Activated T-cell treated with anti-CD3 and anti-CD28 coated beads, Interleukin-2, amount 50 U/mL, for 4 hours (primary cell): ENCODE data around the gene PIGU. TPM values are rescaled to one million over a fixed set of nuclear protein-coding genes. Genes with fewer than 3 reads are reported as not detected.

ENCODE experiments used
- ATAC-seq, 2 donors: fragments of 200-7000 bp; cut with Tn5 transposase; one replicate each; pipeline ENCODE4 v1.10.0; 2021
- DNase-seq: peaks from one replicate; pipeline ENCODE4 v3.0.0-alpha.2; 2020
- H3K27me3 Mint-ChIP-seq: one replicate; pipeline ENCODE4 v1.8.0; 2021; ENCODE audit warnings: low read depth, mixed read lengths
- H3K36me3 Mint-ChIP-seq: one replicate; pipeline ENCODE4 v1.8.0; 2022; ENCODE audit warnings: mixed read lengths; ENCODE audit not compliant: insufficient read depth
- H3K4me1 Mint-ChIP-seq: one replicate; pipeline ENCODE4 v1.8.0; 2021; ENCODE audit warnings: low read depth, mixed read lengths
- H3K4me3 Mint-ChIP-seq: one replicate; pipeline ENCODE4 v1.8.0; 2021; ENCODE audit warnings: mild to moderate bottlenecking, moderate library complexity, mixed read lengths
- H3K9me3 Mint-ChIP-seq: one replicate; pipeline ENCODE4 v1.8.0; 2021; ENCODE audit warnings: mixed read lengths
- total RNA-seq, 3 donors: library from RNA; stranded (reverse); gene quantifications; one replicate each; pipeline ENCODE4 v1.2.1, GENCODE V29; 2021

PIGU gene
- total RNA-seq, 3 donors from 2014 or later = 21.5 to 27.3 (median 25.0) TPM

- H3K4me1 Mint-ChIP-seq = peaks cover 39% of the 10 kb centered on the region
- H3K27me3 Mint-ChIP-seq = no peaks in the 10 kb centered on the region
- H3K36me3 Mint-ChIP-seq = peaks cover 15% of the 10 kb centered on the region
- ATAC-seq (no peak), DNase-seq (no peak)
- H3K9me3 Mint-ChIP-seq = no peaks in the 10 kb centered on the region
- H3K4me3 Mint-ChIP-seq = no peak overlapping the region
Observed at GRCh38 chr20:34543463-34544056, 133.3 kb downstream of the PIGU start.

GRCh38 chr20:34542439-34542838, 134.5 kb downstream of the PIGU start:
- peaks cover 15% of the 10 kb centered on the region for H3K36me3 Mint-ChIP-seq
- H3K9me3 Mint-ChIP-seq = no peaks in the 10 kb centered on the region
- H3K4me1 Mint-ChIP-seq = peaks cover 39% of the 10 kb centered on the region
- ATAC-seq (no peak), DNase-seq (no peak)
- H3K27me3 Mint-ChIP-seq = no peaks in the 10 kb centered on the region
- H3K4me3 Mint-ChIP-seq = no peak overlapping the region

GRCh38 chr20:34541917-34542316, 135.0 kb downstream of the PIGU start:
- no peak overlapping the region for H3K4me3 Mint-ChIP-seq

GRCh38 chr20:34541264-34541901, 135.5 kb downstream of the PIGU start:
- DNase-seq = no peak
- peak overlapping the region; percentile 39 for H3K4me3 Mint-ChIP-seq
- no peaks in the 10 kb centered on the region for H3K27me3 Mint-ChIP-seq
- ATAC-seq = peak in 1 of 2 donors; percentile 35
- H3K9me3 Mint-ChIP-seq = no peaks in the 10 kb centered on the region
- peaks cover 22% of the 10 kb centered on the region for H3K36me3 Mint-ChIP-seq
- H3K4me1 Mint-ChIP-seq = peaks cover 39% of the 10 kb centered on the region

More at GRCh38 chr20:34541917-34542316, 135.0 kb downstream of the PIGU start:
- peaks cover 39% of the 10 kb centered on the region for H3K4me1 Mint-ChIP-seq
- H3K36me3 Mint-ChIP-seq = peaks cover 21% of the 10 kb centered on the region
- no peaks in the 10 kb centered on the region for H3K9me3 Mint-ChIP-seq
- H3K27me3 Mint-ChIP-seq = no peaks in the 10 kb centered on the region
- no peak for DNase-seq
- ATAC-seq = no peak

GRCh38 chr20:34540596-34541263, 136.2 kb downstream of the PIGU start:
- DNase-seq = no peak
- peaks cover 39% of the 10 kb centered on the region for H3K4me1 Mint-ChIP-seq
- H3K36me3 Mint-ChIP-seq = peaks cover 22% of the 10 kb centered on the region
- no peak for ATAC-seq
- H3K27me3 Mint-ChIP-seq = no peaks in the 10 kb centered on the region
- H3K9me3 Mint-ChIP-seq = no peaks in the 10 kb centered on the region
- no peak overlapping the region for H3K4me3 Mint-ChIP-seq

- Mint-ChIP-seq H3K4me3 (no peak overlapping the region), H3K4me1 (peaks cover 38% of the 10 kb centered on the region), H3K9me3 (no peaks in the 10 kb centered on the region), H3K36me3 (peaks cover 25% of the 10 kb centered on the region), H3K27me3 (no peaks in the 10 kb centered on the region)
- ATAC-seq = no peak
- DNase-seq = no peak
Observed at GRCh38 chr20:34539756-34540155, 137.1 kb downstream of the PIGU start.

GRCh38 chr20:34538671-34539123, 138.2 kb downstream of the PIGU start:
- no peak overlapping the region for H3K4me3 Mint-ChIP-seq
- H3K36me3 Mint-ChIP-seq = peaks cover 28% of the 10 kb centered on the region
- H3K9me3 Mint-ChIP-seq = no peaks in the 10 kb centered on the region
- DNase-seq (peak; percentile 50), ATAC-seq (peak; percentile 59 to 63)
- peaks cover 28% of the 10 kb centered on the region for H3K4me1 Mint-ChIP-seq
- no peaks in the 10 kb centered on the region for H3K27me3 Mint-ChIP-seq

- ATAC-seq = no peak
- H3K4me3 Mint-ChIP-seq = no peak overlapping the region
- no peaks in the 10 kb centered on the region for H3K9me3 Mint-ChIP-seq
- peaks cover 26% of the 10 kb centered on the region for H3K4me1 Mint-ChIP-seq
- H3K36me3 Mint-ChIP-seq = peaks cover 28% of the 10 kb centered on the region
- no peak for DNase-seq
- no peaks in the 10 kb centered on the region for H3K27me3 Mint-ChIP-seq
Observed at GRCh38 chr20:34537651-34538050, 139.2 kb downstream of the PIGU start.

- ATAC-seq (peak; percentile 50 to 53), DNase-seq (peak; percentile 48)
Observed at GRCh38 chr20:34536798-34537394, 140.0 kb downstream of the PIGU start.

GRCh38 chr20:34535857-34536256, 141.0 kb downstream of the PIGU start:
- ATAC-seq (no peak), DNase-seq (no peak)
- Mint-ChIP-seq H3K4me3 (no peak overlapping the region), H3K4me1 (peaks cover 11% of the 10 kb centered on the region), H3K36me3 (peaks cover 26% of the 10 kb centered on the region), H3K9me3 (no peaks in the 10 kb centered on the region), H3K27me3 (no peaks in the 10 kb centered on the region)

More at GRCh38 chr20:34536798-34537394, 140.0 kb downstream of the PIGU start:
- Mint-ChIP-seq H3K4me1 (peaks cover 18% of the 10 kb centered on the region), H3K27me3 (no peaks in the 10 kb centered on the region), H3K9me3 (no peaks in the 10 kb centered on the region), H3K4me3 (no peak overlapping the region), H3K36me3 (peaks cover 28% of the 10 kb centered on the region)

- ATAC-seq (no peak), DNase-seq (no peak)
- Mint-ChIP-seq H3K4me1 (peaks cover 9% of the 10 kb centered on the region), H3K27me3 (no peaks in the 10 kb centered on the region), H3K4me3 (no peak overlapping the region), H3K9me3 (no peaks in the 10 kb centered on the region), H3K36me3 (peaks cover 24% of the 10 kb centered on the region)
Observed at GRCh38 chr20:34535301-34535840, 141.5 kb downstream of the PIGU start.

- H3K36me3 Mint-ChIP-seq = peaks cover 22% of the 10 kb centered on the region
- ATAC-seq (no peak), DNase-seq (no peak)
- H3K4me1 Mint-ChIP-seq = peaks cover 7% of the 10 kb centered on the region
- H3K4me3 Mint-ChIP-seq = no peak overlapping the region
- H3K27me3 Mint-ChIP-seq = no peaks in the 10 kb centered on the region
- H3K9me3 Mint-ChIP-seq = no peaks in the 10 kb centered on the region
Observed at GRCh38 chr20:34534391-34535165, 142.3 kb downstream of the PIGU start.

- Mint-ChIP-seq H3K4me3 (no peak overlapping the region), H3K36me3 (peaks cover 22% of the 10 kb centered on the region), H3K27me3 (no peaks in the 10 kb centered on the region), H3K4me1 (peaks cover 6% of the 10 kb centered on the region), H3K9me3 (no peaks in the 10 kb centered on the region)
- no peak for DNase-seq
- no peak for ATAC-seq
Observed at GRCh38 chr20:34532756-34533155, 144.1 kb downstream of the PIGU start.

- Mint-ChIP-seq H3K9me3 (no peaks in the 10 kb centered on the region), H3K4me1 (peaks cover 6% of the 10 kb centered on the region), H3K27me3 (no peaks in the 10 kb centered on the region), H3K4me3 (no peak overlapping the region), H3K36me3 (peaks cover 21% of the 10 kb centered on the region)
- ATAC-seq = no peak
- no peak for DNase-seq
Observed at GRCh38 chr20:34532320-34532719, 144.6 kb downstream of the PIGU start.
